ENCODE results near the gene TMCO4.

TMCO4 gene

DNA sequence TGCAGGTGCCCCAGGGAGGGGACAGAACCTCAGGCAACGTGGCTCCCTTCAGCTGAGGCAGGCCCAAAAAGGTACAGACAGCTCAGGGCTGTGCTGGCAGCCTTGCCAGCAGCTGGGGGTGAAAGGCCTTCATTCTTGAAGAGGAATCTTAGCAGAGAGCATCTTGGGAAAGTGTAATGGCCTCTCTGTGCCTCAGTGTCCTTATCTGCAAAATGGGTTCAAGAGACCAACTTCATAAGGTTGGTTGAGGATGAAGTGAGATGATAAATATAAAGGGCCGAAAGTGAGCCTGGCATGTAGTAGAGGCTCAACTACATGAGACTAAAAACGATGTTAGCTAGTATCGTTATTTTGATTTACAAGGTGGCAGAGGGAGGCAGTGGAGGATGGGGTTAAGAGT lies 26.2 kb downstream of the TMCO4 start:
- H3K4me2 ChIP-seq (ENCODE audit: low read length): no peak overlapping the region

DNA sequence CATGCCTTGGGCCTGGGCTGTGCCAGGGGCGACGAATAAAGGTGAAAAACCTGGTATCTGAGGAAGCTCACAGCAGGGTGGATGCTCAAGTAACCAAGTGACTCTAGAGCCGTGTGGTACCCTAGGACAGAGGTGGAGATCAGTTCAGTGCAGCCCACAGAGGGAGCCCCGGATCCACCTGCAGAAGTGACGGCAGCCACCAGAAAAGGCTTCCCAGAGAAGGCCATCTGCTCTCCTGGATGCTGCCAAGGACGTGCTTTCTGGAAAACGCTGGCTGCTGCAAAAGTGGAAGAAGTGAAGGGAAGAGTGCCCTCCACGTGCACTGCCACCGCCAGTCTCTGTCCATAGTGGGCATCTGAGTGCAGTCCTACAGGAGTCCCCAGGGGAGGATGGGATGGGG lies 27.7 kb downstream of the TMCO4 start:
- Histone ChIP-seq H3K36me3 (replicated peaks; ENCODE audit: low read depth, low read length) (no peaks in the 10 kb centered on the region), H3K9ac (ENCODE audit: low read length) (no peak overlapping the region), H4K20me1 (ENCODE audit: insufficient read depth, low read length) (no peaks in the 10 kb centered on the region), H3K27ac (ENCODE audit: low read length) (no peak overlapping the region), H3K4me2 (ENCODE audit: low read length) (no peak overlapping the region), H3K4me3 (ENCODE audit: low read length) (no peak overlapping the region), H3K27me3 (ENCODE audit: low read depth, low read length) (no peaks in the 10 kb centered on the region), H3K79me2 (ENCODE audit: low read length) (no peaks in the 10 kb centered on the region), H3K9me3 (ENCODE audit: insufficient read depth, low read length) (no peaks in the 10 kb centered on the region), H3K4me1 (ENCODE audit: low read length) (no peaks in the 10 kb centered on the region), H2AFZ (ENCODE audit: low read depth, low read length) (no peak overlapping the region)
- TF ChIP-seq EZH2phosphoT487 (IDR thresholded peaks at IDR 0.05; ENCODE audit: low read depth) (no peak), CTCF (IDR thresholded peaks at IDR 0.05; ENCODE audit: low read depth, low read length) (no peak)

More for the DNA sequence above, 26.2 kb downstream of the TMCO4 start:
- TF ChIP-seq EZH2phosphoT487 (IDR thresholded peaks at IDR 0.05; ENCODE audit: low read depth) (no peak), CTCF (IDR thresholded peaks at IDR 0.05; ENCODE audit: low read depth, low read length) (no peak)
- no peak overlapping the region for H3K9ac ChIP-seq (ENCODE audit: low read length)
- no peaks in the 10 kb centered on the region for H3K9me3 ChIP-seq (ENCODE audit: insufficient read depth, low read length)
- no peak overlapping the region for H3K4me3 ChIP-seq (ENCODE audit: low read length)
- H3K36me3 ChIP-seq (replicated peaks; ENCODE audit: low read depth, low read length): peaks cover under 1% of the 10 kb centered on the region
- no peaks in the 10 kb centered on the region for H3K27me3 ChIP-seq (ENCODE audit: low read depth, low read length)
- H3K4me1 ChIP-seq (ENCODE audit: low read length): no peaks in the 10 kb centered on the region
- no peak overlapping the region for H3K27ac ChIP-seq (ENCODE audit: low read length)
- H2AFZ ChIP-seq (ENCODE audit: low read depth, low read length): no peak overlapping the region
- H4K20me1 ChIP-seq (ENCODE audit: insufficient read depth, low read length): no peaks in the 10 kb centered on the region
- no peaks in the 10 kb centered on the region for H3K79me2 ChIP-seq (ENCODE audit: low read length)

DNA sequence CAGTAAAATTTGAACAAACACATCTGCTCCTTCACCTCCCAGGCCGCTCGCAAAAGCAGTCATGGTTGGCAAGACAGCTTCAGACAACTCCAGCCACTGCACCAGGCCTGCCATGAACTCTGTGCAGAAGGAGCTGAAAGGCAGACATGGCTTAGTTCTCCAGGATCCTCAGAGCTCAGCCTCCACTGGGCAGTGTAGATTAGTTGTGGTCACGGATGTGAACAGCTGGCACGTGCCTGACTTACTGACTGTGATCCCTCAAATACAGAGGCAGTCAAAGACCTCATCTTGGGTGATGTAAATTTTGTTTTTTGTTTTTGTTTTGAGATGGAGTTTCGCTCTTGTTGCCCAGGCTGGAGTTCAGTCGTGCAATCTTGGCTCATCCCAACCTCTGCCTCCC lies 28.4 kb downstream of the TMCO4 start:
- Histone ChIP-seq H3K27ac (ENCODE audit: low read length) (no peak overlapping the region), H2AFZ (ENCODE audit: low read depth, low read length) (no peak overlapping the region)

DNA sequence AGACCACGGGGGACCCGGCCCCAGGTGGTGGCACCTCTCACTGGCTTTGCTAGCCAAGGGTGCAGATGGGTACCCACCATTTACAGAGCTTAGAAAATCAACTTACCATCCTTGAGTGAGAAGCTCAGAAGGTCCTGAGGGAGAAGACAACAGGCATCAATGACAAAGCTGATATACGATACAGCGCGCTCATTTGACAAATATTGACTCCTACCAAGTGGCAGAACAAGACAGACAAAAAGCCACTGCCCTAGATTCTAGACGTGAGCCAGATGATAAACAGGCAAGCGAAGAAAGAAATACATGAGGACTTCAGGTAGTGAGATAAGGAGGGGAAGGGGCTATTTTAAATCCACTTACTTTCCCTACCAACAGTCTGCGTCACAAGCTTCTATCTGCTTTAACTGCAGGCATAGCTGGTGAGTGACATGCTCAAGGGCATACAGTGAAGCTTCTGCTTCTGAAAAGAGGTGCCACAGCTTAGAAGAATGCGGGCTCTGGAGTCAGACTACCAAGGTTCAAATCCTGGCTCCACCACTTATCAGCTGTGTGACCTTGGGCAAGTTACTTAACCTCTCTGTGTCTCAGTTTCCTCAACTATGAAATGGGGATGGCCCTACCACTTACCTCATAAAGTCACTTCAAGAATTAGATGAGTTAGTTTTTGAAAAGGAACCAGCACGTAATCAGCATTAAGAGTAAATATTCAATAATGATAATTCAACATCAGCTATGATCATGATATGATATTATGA lies 29.1 kb downstream of the TMCO4 start:
- H3K79me2 ChIP-seq (ENCODE audit: low read length): no peaks in the 10 kb centered on the region
- TF ChIP-seq EZH2phosphoT487 (IDR thresholded peaks at IDR 0.05; ENCODE audit: low read depth) (no peak), CTCF (IDR thresholded peaks at IDR 0.05; ENCODE audit: low read depth, low read length) (no peak)
- H3K9ac ChIP-seq (ENCODE audit: low read length): no peak overlapping the region
- no peaks in the 10 kb centered on the region for H3K36me3 ChIP-seq (replicated peaks; ENCODE audit: low read depth, low read length)
- no peaks in the 10 kb centered on the region for H4K20me1 ChIP-seq (ENCODE audit: insufficient read depth, low read length)
- H3K4me1 ChIP-seq (ENCODE audit: low read length): no peaks in the 10 kb centered on the region
- no peak overlapping the region for H2AFZ ChIP-seq (ENCODE audit: low read depth, low read length)
- H3K4me2 ChIP-seq (ENCODE audit: low read length): no peak overlapping the region
- no peaks in the 10 kb centered on the region for H3K9me3 ChIP-seq (ENCODE audit: insufficient read depth, low read length)
- H3K27ac ChIP-seq (ENCODE audit: low read length): no peak overlapping the region
- H3K27me3 ChIP-seq (ENCODE audit: low read depth, low read length): no peaks in the 10 kb centered on the region
- H3K4me3 ChIP-seq (ENCODE audit: low read length): no peak overlapping the region

More for the DNA sequence above, 28.4 kb downstream of the TMCO4 start:
- H3K27me3 ChIP-seq (ENCODE audit: low read depth, low read length): no peaks in the 10 kb centered on the region
- H3K4me3 ChIP-seq (ENCODE audit: low read length): no peak overlapping the region
- no peaks in the 10 kb centered on the region for H4K20me1 ChIP-seq (ENCODE audit: insufficient read depth, low read length)
- no peaks in the 10 kb centered on the region for H3K9me3 ChIP-seq (ENCODE audit: insufficient read depth, low read length)
- H3K9ac ChIP-seq (ENCODE audit: low read length): no peak overlapping the region
- no peaks in the 10 kb centered on the region for H3K79me2 ChIP-seq (ENCODE audit: low read length)
- no peak for TF ChIP-seq CTCF (IDR thresholded peaks at IDR 0.05; ENCODE audit: low read depth, low read length)
- no peak for TF ChIP-seq EZH2phosphoT487 (IDR thresholded peaks at IDR 0.05; ENCODE audit: low read depth)
- H3K4me1 ChIP-seq (ENCODE audit: low read length): no peaks in the 10 kb centered on the region
- H3K4me2 ChIP-seq (ENCODE audit: low read length): no peak overlapping the region
- H3K36me3 ChIP-seq (replicated peaks; ENCODE audit: low read depth, low read length): no peaks in the 10 kb centered on the region
